Activated T-cell treated with anti-CD3 and anti-CD28 coated beads, Interleukin-2, amount 50 U/mL, for 1 hour (primary cell): ENCODE measurements around the gene MARK1.

Source experiments
- DNase-seq: peaks from one replicate; pipeline ENCODE4 v3.0.0-alpha.2; 2020

The MARK1 gene

GRCh38 chr1:220692436-220693228 is 164.7 kb downstream of the MARK1 start:
- DNase-seq: no peak

GRCh38 chr1:220694866-220695382 is 167.0 kb downstream of the MARK1 start:
- DNase-seq: no peak

GRCh38 chr1:220695426-220695825 is 167.5 kb downstream of the MARK1 start:
- no peak for DNase-seq

DNA sequence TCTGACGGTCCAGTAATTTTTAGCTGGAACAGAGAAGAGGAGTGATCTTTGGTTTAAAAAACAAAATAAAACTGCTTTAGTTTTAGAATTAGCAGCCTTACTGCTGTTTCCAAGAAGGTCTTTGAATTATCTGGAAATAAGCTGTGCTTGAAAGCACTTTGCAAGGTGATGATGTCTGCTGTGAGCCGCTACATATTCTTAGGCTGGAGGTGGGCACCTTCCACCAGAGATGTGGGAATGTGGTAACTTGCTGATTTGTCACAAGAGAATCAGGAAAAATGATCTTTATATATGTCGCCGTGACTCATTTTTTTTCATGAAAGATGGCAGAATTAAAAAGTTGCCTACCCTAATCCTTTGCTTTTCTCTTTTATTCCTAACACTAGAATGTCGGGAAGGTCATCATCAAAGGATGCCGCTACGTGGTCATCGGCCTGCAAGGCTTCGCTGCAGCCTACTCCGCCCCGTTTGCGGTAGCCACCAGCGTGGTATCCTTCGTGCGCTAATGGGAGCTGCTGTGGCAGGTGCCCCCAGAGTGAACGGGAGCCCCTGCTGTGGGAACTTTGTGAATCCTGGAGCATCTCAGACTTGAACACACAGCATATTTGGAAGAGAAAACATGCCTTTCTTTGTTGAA is 168.4 kb downstream of the MARK1 start:
- no peak for DNase-seq

DNA sequence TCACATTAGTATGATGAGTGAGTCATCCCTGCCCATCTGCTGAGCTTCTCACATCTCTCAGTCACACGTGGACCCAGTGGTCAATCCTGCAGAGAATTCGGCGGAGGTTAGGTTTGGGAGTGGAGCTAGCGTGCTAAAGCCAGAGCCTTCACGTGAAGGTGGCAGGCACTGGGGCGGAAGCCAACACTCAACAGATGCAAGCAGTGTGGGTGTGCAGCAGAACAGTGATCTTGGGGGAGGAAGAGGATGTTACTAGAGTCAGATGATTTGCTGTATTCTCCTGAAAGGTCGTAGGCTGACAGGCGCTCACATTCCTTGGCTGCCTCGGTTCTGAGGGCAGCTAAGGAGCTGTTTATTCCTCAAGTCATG is 168.9 kb downstream of the MARK1 start:
- DNase-seq: no peak

DNA sequence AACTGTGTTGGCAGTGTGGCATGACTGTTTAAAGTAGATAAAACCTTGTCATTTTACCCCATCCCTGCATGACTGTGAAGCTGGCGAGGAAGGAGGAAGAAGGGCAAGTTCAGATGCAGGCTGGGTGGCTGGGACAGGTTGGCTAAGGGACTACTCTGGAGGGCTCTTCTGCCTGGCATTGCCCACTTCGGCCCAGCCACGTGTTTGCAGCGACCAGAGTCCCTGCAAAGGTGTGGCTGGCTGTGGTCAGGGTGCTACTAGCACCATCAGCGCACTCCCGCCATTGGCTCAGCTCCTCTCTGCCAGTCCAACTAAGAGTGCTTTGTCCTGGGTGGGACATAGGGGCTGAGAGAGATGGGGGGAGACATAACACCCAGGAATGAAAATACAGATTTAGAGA is 169.4 kb downstream of the MARK1 start:
- DNase-seq: no peak

DNA sequence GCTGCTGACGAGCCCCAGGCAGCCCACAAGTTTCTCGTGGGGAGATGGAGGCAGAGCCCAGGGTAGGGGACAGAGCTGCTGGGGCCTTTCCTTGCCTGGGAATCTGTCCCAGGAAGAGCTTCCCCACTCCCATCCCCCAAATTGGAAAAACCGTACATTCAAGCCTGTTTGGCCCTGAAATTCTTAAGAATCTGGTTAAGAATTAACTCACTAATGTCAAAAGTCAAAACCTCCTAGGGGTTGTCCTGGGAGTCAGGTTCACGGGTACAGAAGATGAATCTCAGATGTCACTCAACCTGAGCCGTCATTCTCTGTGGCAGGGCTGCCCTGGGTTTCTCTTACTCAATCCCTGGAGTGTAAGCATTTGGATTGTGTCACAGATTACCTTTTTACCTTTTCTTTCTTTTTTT is 170.7 kb downstream of the MARK1 start:
- no peak for DNase-seq

- DNase-seq: no peak
Measured at GRCh38 chr1:220699044-220699443, 171.1 kb downstream of the MARK1 start.

DNA sequence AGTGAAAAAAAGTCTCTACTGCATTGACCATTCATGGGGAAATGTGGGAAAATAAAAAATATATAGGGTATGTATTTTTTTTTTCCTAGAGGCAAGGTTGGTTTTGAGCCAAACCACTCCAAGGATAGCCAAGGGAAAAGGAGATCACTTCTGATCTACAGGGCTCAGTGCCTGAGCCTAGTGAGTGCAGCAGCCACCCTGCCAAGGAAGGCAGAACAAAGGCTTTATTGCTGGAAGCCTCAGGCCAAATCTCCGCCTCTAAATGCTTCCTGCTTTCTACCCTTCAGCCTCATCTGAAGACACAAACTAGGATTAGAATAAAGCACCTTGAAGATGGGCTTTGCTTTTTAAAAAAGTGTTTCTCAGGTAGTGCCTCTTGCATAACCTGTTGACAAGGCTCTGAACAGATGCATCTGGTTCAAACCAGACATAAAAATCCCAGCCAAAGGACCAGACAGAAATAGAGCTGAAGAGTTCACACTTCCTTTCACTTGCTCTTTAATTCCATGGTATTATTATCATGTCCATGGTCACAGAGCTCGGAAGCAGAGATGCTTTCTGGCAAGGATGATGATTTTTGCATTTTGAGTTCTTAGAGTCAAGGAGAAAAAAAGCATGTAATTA is 172.7 kb downstream of the MARK1 start:
- no peak for DNase-seq

- no peak for DNase-seq
Measured at GRCh38 chr1:220701974-220702373, 174.0 kb downstream of the MARK1 start.

- DNase-seq: no peak
Measured at GRCh38 chr1:220702733-220703270, 174.9 kb downstream of the MARK1 start.

DNA sequence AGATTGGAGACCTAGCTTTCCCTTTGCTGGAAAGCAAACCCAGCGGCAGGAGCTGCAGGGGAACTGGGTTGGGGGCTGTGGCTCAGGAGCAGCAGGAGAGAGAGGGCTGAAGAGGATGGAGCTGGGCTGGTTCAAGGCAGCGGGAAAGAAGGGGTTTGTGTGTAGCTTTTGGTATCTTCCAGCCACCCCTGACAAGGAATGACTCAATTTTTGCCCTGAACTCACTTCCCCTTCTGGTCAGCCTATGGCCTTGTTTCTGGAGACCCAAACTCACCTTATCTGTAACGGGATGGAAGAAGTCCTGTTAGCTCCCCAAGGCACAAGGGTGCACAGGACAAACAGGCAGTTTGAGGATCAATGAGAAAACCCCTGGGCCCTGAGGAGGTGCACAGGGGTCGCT is 175.4 kb downstream of the MARK1 start:
- no peak for DNase-seq

DNA sequence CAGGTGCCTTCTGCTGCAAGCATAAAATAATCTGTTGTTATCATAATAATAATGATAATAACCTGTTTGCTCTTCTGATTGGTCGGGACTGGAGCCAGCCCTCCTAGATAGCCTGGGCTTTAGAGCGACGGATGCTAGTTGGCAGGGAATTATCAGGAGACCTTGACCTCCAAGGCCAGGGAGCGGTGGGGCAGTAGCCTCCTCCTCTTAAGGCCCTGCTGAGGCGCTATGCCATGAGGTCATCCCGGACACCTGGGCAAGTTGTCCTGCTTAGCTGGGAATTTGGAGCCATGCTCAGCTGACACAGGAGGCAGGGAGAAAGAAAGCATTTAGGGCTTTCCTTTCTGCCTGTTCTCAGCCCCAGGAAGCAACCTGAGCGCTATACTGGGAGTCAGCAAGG is 177.8 kb downstream of the MARK1 start:
- no peak for DNase-seq

DNA sequence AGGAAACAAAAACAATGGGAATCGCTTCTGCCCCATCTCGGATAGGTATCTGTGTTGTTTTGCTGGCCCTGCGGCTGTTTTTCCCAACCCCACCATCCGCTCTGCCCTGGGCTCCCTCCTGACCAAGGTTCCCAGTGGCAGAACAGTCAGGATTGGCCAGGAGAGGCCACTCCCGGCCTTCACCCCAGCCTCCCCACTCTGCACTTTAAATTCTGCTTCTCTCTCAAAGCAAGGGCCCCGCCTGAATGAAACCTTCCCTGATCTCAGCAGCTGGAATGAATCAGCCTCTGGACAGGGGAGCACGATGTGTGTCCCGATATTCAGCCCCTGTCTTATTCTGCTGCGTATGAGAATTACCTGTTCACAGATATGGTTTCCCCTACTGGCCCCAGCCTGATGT is 178.5 kb downstream of the MARK1 start:
- no peak for DNase-seq

DNA sequence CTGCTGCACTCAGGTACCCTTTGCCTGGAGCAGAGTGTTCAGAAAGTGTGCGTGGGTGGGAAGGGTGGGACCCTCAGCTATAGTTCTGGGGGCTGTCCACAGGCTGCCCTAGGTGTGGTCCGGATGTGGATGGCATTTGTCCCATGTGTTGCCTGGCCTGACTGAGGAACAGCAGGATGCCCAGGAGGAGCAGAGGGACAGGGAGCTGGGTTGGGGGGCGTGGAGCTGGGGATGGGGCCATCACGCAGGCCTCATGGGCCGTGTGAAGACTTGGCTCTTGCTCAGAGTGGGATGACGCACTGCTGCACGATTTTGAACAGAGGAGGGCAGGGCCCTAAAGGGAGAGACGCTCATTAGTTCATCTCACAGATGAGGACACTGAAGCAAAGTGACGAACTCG is 179.2 kb downstream of the MARK1 start:
- DNase-seq: no peak

DNA sequence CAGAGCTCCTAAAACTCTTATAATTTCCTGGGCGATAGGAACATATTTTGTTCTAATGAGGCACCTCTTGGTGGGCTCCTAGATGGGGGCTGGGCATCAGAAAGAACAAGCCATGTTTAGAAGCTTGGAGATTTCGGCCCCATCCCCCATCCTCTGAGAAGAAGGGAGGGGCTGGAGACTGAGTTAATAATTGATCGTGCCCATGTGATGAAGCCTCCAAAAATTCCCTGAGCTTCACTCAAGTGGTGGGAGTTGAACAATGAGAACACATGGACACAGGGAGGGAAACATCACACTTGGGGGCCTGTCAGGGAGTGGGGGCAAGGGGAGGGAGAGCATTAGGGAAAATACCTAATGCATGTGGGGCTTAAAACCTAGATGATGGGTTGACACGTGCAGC is 180.3 kb downstream of the MARK1 start:
- no peak for DNase-seq

- no peak for DNase-seq
Measured at GRCh38 chr1:220708936-220709801, 181.2 kb downstream of the MARK1 start.

- DNase-seq: no peak
Measured at GRCh38 chr1:220710333-220710732, 182.4 kb downstream of the MARK1 start.

- no peak for DNase-seq
Measured at GRCh38 chr1:220711056-220711809, 183.3 kb downstream of the MARK1 start.
